HG03442 (cell line): ENCODE measurements around the gene FBXO7.
A peak's percentile ranks its signal among the peaks of the same experiment; 100 is the strongest.
"Not testable (repeated sequence)": the region's sequence is repeated elsewhere in the genome, so short reads cannot be mapped to it uniquely, and the experiment has no call there.

Source experiments
- ATAC-seq: cut with Tn5 transposase; IDR thresholded peaks from one replicate; pipeline ENCODE4 v1.9.1; 2021; ENCODE audit warnings: mild to moderate bottlenecking, moderate library complexity; ENCODE audit not compliant: unreplicated experiment

Gene FBXO7

GRCh38 chr22:32474635-32475467, at the start of gene FBXO7:
Gene FBXO7 (plus strand): TSS chr22:32474811. CDS start chr22:32475003, 192 bp downstream.
- peak; percentile 71 for ATAC-seq

- no peak for ATAC-seq
These were observed 47.7 kb upstream of the FBXO7 start for GRCh38 chr22:32426881-32427280.

- ATAC-seq, result no peak
These were observed 44.3 kb upstream of the FBXO7 start for GRCh38 chr22:32430352-32430751.

GRCh38 chr22:32444068-32444467, 30.5 kb upstream of the FBXO7 start:
- no peak for ATAC-seq

- ATAC-seq, result no peak
These were observed 28.3 kb upstream of the FBXO7 start for GRCh38 chr22:32446321-32446720.

GRCh38 chr22:32448980-32449379, 25.6 kb upstream of the FBXO7 start:
- ATAC-seq, result no peak

GRCh38 chr22:32457031-32457430, 17.6 kb upstream of the FBXO7 start:
- ATAC-seq, result no peak

- ATAC-seq, result no peak
These were observed 12.2 kb upstream of the FBXO7 start for GRCh38 chr22:32462452-32462851.

GRCh38 chr22:32465661-32466060, 8.9 kb upstream of the FBXO7 start:
- no peak for ATAC-seq

GRCh38 chr22:32466496-32466895, 8.1 kb upstream of the FBXO7 start:
- ATAC-seq, result no peak

- no peak for ATAC-seq
These were observed 4.8 kb upstream of the FBXO7 start for GRCh38 chr22:32469799-32470212.

GRCh38 chr22:32473388-32473952, 1.1 kb upstream of the FBXO7 start:
- ATAC-seq, result no peak

- no peak for ATAC-seq
These were observed 928 bp downstream of the FBXO7 start for GRCh38 chr22:32475468-32476010.

GRCh38 chr22:32476281-32477195, 1.9 kb downstream of the FBXO7 start:
- ATAC-seq, result no peak

GRCh38 chr22:32477596-32477995, 3.0 kb downstream of the FBXO7 start:
- no peak for ATAC-seq

GRCh38 chr22:32478552-32478951, 3.9 kb downstream of the FBXO7 start:
- not testable (repeated sequence) for ATAC-seq

- no peak for ATAC-seq
These were observed 4.4 kb downstream of the FBXO7 start for GRCh38 chr22:32478994-32479393.

GRCh38 chr22:32480238-32480637, 5.6 kb downstream of the FBXO7 start:
- ATAC-seq, result no peak

- ATAC-seq, result no peak
These were observed 8.1 kb downstream of the FBXO7 start for GRCh38 chr22:32482708-32483107.

GRCh38 chr22:32486656-32487390, 12.2 kb downstream of the FBXO7 start:
- ATAC-seq, result no peak
